GM12874 (cell line): Measurements from ENCODE around the gene PUS3.

Source experiments
- CTCF ChIP-seq: IDR thresholded peaks from 2 replicates; pipeline ENCODE4 v1.5.1; 2011; ENCODE audit warnings: low read depth, mild to moderate bottlenecking, control low read depth, low read length, moderate library complexity; ENCODE audit not compliant: insufficient read depth

The PUS3 gene

DNA sequence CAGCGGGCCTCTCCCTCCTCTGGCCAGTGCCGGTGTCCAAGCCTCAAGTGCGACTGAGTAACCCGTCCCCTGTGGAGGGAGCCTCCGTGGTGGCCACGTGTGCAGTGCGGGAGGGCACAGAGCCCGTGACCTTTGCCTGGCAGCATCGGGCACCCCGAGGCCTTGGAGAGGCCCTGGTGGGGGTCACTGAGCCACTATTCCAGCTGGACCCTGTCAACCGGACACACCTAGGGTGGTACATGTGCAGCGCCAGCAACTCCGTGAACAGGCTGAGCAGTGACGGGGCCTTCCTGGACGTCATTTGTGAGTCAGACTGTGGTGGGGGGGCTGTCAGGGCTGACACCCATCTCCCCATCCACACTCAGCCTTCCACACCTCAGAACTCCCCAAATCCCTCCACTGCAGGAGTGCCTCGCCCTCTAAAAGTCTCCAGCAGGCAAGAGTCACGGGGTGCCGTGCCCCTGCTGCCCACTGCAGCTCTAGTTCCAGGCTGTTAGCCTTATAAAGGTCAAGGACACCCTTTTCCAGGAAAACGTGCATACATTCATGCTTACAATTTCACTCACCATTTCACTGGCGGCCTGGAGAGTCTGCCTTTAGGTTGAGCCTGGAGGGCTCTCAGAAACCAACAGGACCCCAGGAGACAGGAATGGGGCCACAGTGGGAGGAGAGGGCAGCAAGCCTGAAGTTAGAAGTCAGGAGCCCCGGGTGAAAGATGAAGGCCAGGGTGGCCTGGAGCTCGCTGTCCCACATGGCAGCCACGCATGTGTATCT, 45.5 kb upstream of the PUS3 start:
- no peak for TF ChIP-seq CTCF

- no peak for TF ChIP-seq CTCF
Observed at GRCh38 chr11:125947419-125948277, 44.6 kb upstream of the PUS3 start.

DNA sequence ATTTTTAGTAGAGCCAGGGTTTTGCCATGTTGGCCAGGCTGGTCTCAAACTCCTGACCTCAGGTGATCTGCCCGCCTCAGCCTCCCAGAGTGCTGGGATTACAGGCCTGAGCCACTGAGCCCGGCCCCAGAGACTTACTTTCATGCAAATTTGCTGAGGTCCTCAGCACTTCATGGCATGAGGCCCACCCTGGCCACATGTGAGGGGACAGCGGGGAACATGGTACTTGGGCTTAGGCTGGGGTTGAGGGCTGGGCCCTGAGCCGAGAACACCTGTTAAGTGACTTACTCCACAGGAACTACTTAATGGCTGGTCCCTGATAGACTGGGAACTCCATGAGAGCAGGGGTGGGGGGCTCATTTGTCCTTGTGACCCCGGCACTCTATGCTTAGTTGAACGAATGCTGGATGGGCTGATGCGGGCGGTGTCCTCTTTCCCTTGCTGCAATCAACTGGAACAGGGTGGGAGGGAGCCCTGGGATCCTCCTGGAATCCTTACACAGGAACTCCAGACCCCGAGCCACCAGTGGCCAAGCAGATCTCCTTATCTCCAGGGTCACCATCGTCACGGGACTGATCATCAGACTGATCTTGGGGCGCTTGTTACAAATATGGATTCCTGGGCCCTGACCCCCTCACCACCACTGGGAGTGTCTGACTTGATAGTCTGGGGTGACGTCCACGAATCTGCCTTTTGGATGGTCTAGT, 43.9 kb upstream of the PUS3 start:
- TF ChIP-seq CTCF, result no peak

DNA sequence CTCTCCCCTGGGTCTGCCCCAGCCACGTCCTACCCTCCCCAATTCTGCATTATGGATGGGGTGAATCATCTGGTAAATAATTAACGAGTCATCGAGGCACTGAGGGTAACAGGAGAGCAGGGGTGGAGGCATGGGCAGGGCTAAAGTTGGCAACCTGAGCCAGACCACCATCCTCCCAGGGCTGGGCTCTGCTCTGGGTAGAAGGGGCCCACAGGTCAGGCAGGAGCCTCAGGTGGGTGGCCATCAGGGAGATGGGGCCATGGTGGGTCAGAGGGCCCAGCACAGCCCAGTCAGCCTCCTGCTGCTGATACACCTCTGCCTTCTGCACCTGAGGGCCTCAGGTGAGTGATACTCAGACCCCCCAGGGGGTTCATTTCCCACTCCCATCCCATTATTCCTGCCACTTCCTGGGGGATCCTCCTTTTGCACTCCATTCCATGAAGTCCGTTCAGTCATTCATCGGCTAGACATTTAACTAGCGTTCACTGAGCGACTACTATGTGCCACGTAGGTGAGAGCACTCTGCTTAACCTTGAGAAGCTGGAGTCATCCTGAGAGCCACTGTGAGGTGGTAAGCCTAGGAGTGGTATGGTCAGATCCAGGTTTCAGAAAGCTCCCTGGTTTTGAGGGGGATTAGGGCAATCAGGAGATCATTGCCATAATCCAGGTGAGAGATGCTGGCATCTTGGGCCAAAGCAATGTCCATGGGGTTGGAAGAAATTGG, 43.0 kb upstream of the PUS3 start, which contains the start of gene VSIG10L2:
TSS of gene VSIG10L2 (plus strand) at position 248 of the 724 bp plus-strand sequence. CDS start at position 260, 12 bp downstream.
- no peak for TF ChIP-seq CTCF

DNA sequence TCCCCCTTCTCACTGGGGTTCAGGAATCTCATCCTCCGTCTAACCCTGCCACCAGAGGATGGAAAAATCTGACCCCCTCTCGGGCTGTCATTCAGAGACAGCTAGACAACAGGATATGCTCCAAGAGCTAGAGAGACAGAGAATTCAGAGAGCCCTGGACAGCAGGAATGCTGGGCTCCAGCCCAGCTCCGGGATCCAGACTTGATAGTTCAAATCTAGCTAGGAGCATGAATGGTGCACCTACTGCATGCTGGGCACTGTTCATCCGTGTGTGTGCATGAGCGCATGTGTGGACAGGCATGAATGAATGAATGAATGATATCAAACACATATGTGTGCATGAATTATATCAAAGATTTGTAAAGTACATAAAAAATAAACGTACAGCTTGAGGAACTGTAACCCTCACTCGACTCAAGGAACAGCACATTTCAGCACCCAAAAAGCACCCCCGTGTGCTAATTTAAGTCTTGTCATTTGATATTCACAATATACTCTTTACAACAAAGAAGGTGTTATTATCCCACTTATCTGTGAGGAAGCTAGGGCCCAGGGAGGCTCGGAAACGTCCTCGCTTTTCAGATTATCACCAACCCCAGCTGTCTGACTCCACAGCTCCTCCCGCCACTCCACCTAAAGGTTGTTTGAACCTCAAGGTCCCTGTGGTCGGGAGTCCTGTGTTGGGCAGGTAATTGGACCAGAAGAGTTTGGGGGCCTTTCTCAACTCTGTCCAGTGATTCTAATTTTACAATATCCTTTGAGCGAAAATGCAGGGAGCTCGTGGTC, 42.2 kb upstream of the PUS3 start:
- TF ChIP-seq CTCF, result no peak

GRCh38 chr11:125944350-125945010, 41.5 kb upstream of the PUS3 start:
- no peak for TF ChIP-seq CTCF
